GM18867 (cell line): Measurements from ENCODE around the gene GPR42.

Source experiments
- ATAC-seq: cut with Tn5 transposase; IDR thresholded peaks from one replicate; pipeline ENCODE4 v1.9.1; 2021; ENCODE audit warnings: mild to moderate bottlenecking, moderate library complexity; ENCODE audit not compliant: unreplicated experiment

The GPR42 gene

GRCh38 chr19:35417713-35418534 is 47.1 kb downstream of the GPR42 start:
- ATAC-seq, result no peak

GRCh38 chr19:35419046-35419445 is 48.2 kb downstream of the GPR42 start:
- no peak for ATAC-seq

- no peak for ATAC-seq
These were observed 48.9 kb downstream of the GPR42 start for GRCh38 chr19:35419805-35420204.

- no peak for ATAC-seq
These were observed 50.5 kb downstream of the GPR42 start for GRCh38 chr19:35421362-35421761.
